ACC112 (cell line): ENCODE results near the gene KAT8.

Experiments
- H2AFZ ChIP-seq: fragments of 200-600 bp; sonication (generic); one replicate; pipeline ENCODE4 v1.6.0; 2017; ENCODE audit warnings: antibody characterized with exemption, low read length; ENCODE audit not compliant: unreplicated experiment
- H3K27ac ChIP-seq: fragments of 200-600 bp; sonication (generic); 2 replicates; pipeline ENCODE4 v1.5.1; 2014; ENCODE audit warnings: low read depth, mild to moderate bottlenecking, antibody characterized with exemption, low read length, moderate library complexity
- H3K27me3 ChIP-seq: fragments of 200-600 bp; sonication (generic); 2 replicates; pipeline ENCODE4 v1.6.1; 2014; ENCODE audit warnings: mild to moderate bottlenecking, antibody characterized with exemption, low read length, moderate library complexity, mixed read lengths; ENCODE audit not compliant: insufficient read depth
- H3K36me3 ChIP-seq: fragments of 200-600 bp; sonication (generic); 2 replicates; pipeline ENCODE4 v1.6.1; 2016; ENCODE audit warnings: mild to moderate bottlenecking, antibody characterized with exemption, low read length, moderate library complexity, mixed read lengths; ENCODE audit not compliant: insufficient read depth
- H3K4me1 ChIP-seq: fragments of 200-600 bp; sonication (generic); one replicate; pipeline ENCODE4 v1.6.1; 2016; ENCODE audit warnings: low read length, mixed read lengths; ENCODE audit not compliant: insufficient read depth, unreplicated experiment, control insufficient read depth
- H3K4me3 ChIP-seq: fragments of 200-600 bp; sonication (generic); 2 replicates; pipeline ENCODE4 v1.5.1; 2014; ENCODE audit warnings: mild to moderate bottlenecking, low read depth, low read length
- H3K79me2 ChIP-seq: fragments of 200-600 bp; sonication (generic); one replicate; pipeline ENCODE4 v1.6.0; 2016; ENCODE audit warnings: low read length; ENCODE audit not compliant: control insufficient read depth, unreplicated experiment, insufficient read depth

The KAT8 gene

DNA sequence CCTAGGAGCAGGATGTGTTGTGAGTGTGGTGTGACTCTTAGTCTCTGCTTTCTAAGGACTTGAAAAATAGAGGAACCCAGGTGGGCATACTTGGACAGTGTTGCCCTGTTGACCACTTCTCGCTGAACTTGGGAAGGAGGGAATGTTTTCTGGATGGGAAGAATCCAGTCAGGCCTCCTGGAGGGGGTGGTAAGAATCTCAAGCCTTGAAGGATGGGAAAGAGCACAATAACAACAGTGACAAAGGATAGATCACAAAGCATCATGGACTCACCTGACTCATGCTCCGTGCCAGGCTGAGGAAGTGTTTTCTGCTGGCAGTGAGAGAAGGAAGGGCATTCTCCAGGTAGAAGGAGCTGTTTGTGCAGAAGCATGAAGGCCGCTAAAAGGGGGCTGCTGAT is 8.4 kb downstream of the KAT8 start:
- H3K27ac ChIP-seq = no peak overlapping the region
- no peak overlapping the region for H2AFZ ChIP-seq
- no peaks in the 10 kb centered on the region for H3K27me3 ChIP-seq
- H3K4me3 ChIP-seq = no peak overlapping the region
- H3K4me1 ChIP-seq = no peaks in the 10 kb centered on the region
- H3K36me3 ChIP-seq = no peaks in the 10 kb centered on the region
- H3K79me2 ChIP-seq = no peaks in the 10 kb centered on the region

DNA sequence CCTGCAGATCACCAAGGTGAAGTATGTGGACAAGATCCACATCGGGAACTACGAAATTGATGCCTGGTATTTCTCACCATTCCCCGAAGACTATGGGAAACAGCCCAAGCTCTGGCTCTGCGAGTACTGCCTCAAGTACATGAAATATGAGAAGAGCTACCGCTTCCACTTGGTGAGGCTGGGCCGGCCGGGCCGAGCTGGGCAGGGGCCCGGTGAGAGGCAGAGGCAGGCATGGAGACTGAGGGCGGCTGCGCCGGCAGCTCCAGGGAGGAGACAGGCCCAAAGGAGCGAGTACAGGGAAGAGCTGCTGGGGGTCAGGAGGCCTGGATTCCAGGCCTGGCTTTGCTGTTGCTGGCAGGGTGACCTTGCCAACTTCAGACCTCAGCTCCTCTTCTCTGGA is 9.7 kb downstream of the KAT8 start:
- no peaks in the 10 kb centered on the region for H3K27me3 ChIP-seq
- H3K4me1 ChIP-seq = no peaks in the 10 kb centered on the region
- H3K79me2 ChIP-seq = no peaks in the 10 kb centered on the region
- H3K36me3 ChIP-seq = no peaks in the 10 kb centered on the region
- no peak overlapping the region for H3K27ac ChIP-seq
- H3K4me3 ChIP-seq = no peak overlapping the region
- no peak overlapping the region for H2AFZ ChIP-seq

DNA sequence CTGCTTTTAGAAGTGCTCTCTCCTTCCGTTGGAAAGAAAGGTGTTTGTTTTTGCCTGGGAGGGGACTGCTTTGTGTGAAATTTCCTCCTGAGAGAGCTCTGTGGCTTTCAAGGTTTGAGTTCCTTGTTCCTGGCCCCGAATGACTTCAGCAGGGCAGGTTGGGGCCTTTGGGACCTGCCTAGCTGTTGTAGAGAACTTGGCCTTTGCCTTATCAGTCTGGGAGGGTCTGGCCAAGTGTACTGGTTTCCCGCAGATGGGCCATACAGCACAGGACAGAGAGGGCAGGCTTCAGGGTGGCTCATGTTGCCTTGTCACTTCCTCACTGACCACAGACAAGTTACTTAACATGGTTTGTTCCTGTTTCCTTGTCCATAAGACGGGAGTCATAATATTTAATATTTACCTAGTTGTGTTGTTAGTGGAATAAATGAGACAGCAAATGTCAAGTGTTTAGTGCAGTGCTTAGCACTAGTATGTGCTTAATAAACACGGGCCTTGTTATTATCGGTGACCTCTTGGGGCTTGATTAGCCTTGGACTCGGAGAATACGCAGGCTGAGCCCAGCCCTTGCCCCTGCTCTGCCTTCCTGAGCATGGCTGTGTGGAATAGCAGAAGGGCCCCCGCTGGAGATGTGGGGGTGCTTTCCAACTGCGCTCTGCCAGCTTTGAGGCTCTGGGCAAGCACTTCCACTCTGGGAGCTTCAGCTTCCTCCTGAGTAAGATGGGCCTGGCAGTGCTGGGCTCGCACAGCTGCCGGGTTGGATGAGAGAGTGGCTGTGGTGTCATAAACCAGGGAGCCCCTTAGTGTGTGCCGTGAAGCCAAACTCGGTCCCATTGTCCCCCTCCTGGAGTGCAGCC is 11.5 kb downstream of the KAT8 start:
- Histone ChIP-seq H3K27ac (no peak overlapping the region), H3K79me2 (no peaks in the 10 kb centered on the region), H3K36me3 (no peaks in the 10 kb centered on the region)

DNA sequence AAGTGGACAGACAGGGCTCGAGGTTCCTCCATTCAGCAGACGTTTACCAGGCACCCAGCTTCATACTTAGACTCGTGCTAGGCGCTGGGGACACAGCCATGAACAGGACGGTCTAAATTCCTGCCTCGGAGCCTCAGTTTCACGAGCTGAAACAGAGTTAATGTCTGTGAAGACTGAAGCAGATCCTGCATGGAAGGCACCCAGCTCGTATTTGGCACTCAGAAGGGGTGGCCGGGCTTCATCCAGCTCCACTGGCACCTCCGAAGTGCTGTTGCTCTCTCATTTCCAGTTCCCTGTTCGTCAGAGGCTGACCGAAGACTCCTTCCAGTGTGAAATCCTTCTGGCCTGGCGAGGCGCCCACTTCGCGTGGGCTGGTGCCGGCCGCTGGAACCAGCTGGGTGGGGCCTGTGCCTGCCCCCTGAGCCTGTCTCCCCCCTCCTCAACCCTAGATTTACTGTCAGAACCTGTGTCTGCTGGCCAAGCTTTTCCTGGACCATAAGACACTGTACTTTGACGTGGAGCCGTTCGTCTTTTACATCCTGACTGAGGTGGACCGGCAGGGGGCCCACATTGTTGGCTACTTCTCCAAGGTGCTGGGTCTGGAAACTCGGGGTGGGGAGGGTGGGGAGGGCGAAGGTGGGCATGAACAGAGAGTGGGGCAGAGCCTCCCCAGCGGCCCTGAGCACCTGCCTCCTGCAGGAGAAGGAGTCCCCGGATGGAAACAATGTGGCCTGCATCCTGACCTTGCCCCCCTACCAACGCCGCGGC is 12.3 kb downstream of the KAT8 start:
- Histone ChIP-seq H3K27me3 (no peaks in the 10 kb centered on the region), H3K4me3 (no peak overlapping the region), H3K4me1 (peaks cover 11% of the 10 kb centered on the region), H3K36me3 (no peaks in the 10 kb centered on the region), H3K27ac (no peak overlapping the region), H2AFZ (no peak overlapping the region), H3K79me2 (no peaks in the 10 kb centered on the region)

More for the DNA sequence above, 11.5 kb downstream of the KAT8 start:
- H2AFZ ChIP-seq = no peak overlapping the region
- no peak overlapping the region for H3K4me3 ChIP-seq
- H3K4me1 ChIP-seq = peaks cover 3% of the 10 kb centered on the region
- H3K27me3 ChIP-seq = no peaks in the 10 kb centered on the region

DNA sequence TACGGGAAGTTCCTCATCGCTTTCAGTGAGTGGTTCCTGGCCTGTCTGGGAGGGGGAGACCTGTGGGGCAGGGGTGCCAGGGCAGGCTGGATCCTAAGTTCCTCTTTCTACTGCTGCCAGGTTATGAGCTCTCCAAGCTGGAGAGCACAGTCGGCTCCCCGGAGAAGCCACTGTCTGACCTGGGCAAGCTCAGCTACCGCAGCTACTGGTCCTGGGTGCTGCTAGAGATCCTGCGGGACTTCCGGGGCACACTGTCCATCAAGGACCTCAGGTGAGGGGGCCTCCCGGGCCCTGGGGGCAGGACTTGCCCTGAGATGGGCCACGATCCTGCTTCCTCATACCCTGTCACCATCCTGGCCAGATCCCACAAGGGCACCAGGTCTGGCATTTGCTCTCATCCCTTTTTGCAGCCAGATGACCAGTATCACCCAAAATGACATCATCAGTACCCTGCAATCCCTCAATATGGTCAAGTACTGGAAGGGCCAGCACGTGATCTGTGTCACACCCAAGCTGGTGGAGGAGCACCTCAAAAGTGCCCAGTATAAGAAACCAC is 12.9 kb downstream of the KAT8 start:
- H2AFZ ChIP-seq = no peak overlapping the region
- H3K27me3 ChIP-seq = no peaks in the 10 kb centered on the region
- no peaks in the 10 kb centered on the region for H3K36me3 ChIP-seq
- no peak overlapping the region for H3K27ac ChIP-seq
- H3K4me1 ChIP-seq = peaks cover 15% of the 10 kb centered on the region
- H3K79me2 ChIP-seq = no peaks in the 10 kb centered on the region
- no peak overlapping the region for H3K4me3 ChIP-seq

DNA sequence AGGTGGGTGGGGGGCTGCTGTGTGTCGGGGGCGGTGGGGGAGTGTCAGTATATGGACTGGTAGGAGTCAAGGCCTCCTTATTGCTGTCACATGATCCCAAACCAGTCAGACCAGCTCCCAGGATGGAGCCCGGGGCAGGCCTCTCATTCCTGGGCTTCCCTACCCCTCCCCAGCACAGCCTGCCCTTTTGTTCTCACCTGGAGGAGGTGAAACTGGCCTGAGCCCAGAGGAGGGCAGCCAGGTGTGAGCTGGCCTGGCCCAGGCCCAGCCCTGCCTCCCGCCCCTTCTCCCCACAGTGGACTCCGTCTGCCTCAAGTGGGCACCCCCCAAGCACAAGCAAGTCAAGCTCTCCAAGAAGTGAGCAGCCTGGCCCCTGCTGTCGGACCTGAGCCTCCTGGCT is 13.4 kb downstream of the KAT8 start:
- Histone ChIP-seq H3K36me3 (no peaks in the 10 kb centered on the region), H3K79me2 (no peaks in the 10 kb centered on the region), H3K27ac (no peak overlapping the region), H3K4me1 (peaks cover 15% of the 10 kb centered on the region), H3K4me3 (no peak overlapping the region), H2AFZ (no peak overlapping the region), H3K27me3 (no peaks in the 10 kb centered on the region)

DNA sequence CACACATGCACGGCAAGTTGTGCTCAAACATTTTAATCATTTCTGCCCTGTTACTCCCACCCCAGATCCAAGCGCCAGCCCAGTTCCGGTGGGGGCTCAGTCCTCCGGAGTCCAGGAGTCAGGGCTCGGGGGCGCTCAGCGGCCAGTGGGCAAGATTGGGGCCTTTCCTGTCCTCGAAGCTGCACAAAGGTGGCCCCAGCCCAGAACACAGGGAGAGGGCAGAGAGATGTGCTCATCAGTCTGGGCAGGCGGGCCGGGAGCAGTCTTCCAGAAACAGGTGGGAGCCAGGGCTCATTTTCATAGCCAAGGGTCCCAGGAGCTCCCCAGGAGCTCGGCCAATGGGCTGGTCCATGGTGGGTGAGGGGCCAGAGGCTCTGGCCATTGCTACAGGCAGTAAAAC is 14.0 kb downstream of the KAT8 start:
- Histone ChIP-seq H2AFZ (no peak overlapping the region), H3K4me1 (peaks cover 15% of the 10 kb centered on the region), H3K27me3 (no peaks in the 10 kb centered on the region), H3K4me3 (no peak overlapping the region), H3K27ac (no peak overlapping the region), H3K79me2 (no peaks in the 10 kb centered on the region), H3K36me3 (no peaks in the 10 kb centered on the region)

DNA sequence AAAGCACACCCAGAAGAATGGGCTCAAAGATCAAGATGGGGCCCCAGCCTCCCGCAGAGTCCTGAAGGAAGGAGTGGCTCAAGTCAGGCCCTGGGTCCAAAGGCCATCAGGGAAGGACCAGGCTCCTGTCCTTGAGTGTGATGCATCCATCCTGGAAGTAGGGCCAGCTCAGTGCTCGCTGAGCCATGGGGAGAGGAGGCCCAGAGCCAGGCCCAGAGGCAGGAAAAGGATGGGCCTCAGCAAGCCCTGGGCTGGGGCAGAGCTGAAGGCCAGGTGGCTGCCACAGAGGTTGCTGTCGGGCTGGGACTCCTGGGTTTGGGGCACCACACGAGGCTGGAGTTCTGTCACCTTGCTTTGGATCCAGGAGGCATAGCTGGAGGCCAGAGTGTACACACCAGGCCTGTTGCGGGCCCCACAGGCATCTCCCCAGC is 14.4 kb downstream of the KAT8 start:
- H2AFZ ChIP-seq = no peak overlapping the region
- H3K79me2 ChIP-seq = no peaks in the 10 kb centered on the region
- H3K4me3 ChIP-seq = no peak overlapping the region
- H3K27me3 ChIP-seq = no peaks in the 10 kb centered on the region
- H3K36me3 ChIP-seq = no peaks in the 10 kb centered on the region
- peaks cover 15% of the 10 kb centered on the region for H3K4me1 ChIP-seq
- no peak overlapping the region for H3K27ac ChIP-seq

DNA sequence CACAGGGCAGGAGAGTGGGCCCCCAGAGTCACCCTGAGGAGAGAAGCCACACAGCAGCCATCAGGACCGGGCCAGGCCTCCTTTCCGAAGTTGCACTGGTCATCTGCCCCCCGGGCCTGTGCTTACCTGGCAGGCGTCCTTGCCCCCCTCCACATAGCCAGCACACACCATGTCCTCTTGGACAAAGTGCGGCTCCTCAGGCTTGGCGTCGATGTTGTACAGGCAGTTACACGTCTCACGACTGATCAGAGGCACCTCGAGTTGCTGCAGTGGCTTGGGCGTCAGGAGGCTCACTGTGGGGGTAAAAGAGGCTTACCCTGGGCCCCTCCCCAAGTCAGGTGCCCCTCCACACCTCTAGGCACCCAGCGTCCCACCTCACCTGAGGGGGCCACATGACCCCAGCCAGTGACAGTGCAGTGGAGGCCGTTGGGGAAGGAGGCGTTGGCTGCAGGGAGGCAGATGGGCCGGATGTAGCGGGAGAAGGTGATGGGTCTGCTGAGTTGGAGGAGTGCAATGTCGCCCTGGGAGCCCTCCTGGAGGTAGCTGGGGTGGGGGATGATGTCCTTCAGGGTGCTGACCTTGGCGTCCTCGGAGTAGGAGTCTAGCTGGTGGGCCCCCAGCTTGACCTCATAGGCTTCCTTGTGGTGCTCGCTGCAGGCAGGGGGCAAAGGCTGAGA is 15.0 kb downstream of the KAT8 start:
- Histone ChIP-seq H3K27ac (no peak overlapping the region), H3K4me3 (no peak overlapping the region), H3K79me2 (no peaks in the 10 kb centered on the region), H3K4me1 (peaks cover 15% of the 10 kb centered on the region), H2AFZ (no peak overlapping the region), H3K36me3 (no peaks in the 10 kb centered on the region), H3K27me3 (no peaks in the 10 kb centered on the region)

DNA sequence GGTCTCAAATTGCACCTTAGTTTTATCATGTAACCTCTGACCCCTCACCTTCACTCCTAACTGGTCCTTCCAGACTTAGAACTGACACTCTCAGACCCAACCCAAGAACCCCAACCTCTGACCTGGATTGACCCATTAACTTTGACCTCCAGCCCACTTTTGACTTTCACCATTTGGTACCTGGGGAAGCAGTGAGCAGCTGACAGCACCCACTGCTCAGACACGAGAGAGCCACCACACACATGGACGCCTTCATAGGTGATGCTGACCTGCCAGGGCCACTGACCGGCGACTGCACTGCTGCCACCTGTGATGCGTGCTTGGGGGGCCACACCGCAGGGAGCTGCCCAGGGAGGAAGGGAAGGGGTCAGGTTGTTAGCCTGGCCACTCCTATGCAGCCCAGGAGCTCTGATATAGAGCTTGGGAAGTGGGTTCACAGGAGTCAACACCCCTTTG is 15.6 kb downstream of the KAT8 start:
- Histone ChIP-seq H3K27me3 (no peaks in the 10 kb centered on the region), H3K27ac (no peak overlapping the region), H3K4me3 (no peak overlapping the region), H2AFZ (no peak overlapping the region), H3K79me2 (no peaks in the 10 kb centered on the region), H3K4me1 (peaks cover 15% of the 10 kb centered on the region), H3K36me3 (no peaks in the 10 kb centered on the region)
